HL-60 (cell line): ENCODE measurements around the gene RABEPK.

ENCODE experiments used
- CTCF ChIP-seq: IDR thresholded peaks from one replicate; pipeline ENCODE4 v1.5.1; 2011; ENCODE audit warnings: low read length, control low read depth, inconsistent platforms; ENCODE audit not compliant: insufficient read depth
- POLR2AphosphoS5 ChIP-seq: IDR thresholded peaks from 2 replicates; pipeline ENCODE4 v1.6.1; 2012; ENCODE audit warnings: low read depth

- no peak for TF ChIP-seq CTCF
- no peak for TF ChIP-seq POLR2AphosphoS5
Measured at GRCh38 chr9:125258160-125258785, 57.9 kb downstream of the RABEPK start.
